Muscle layer of colon (tissue), 2 donors: ENCODE measurements around the gene THADA.
"Not testable (repeated sequence)": the region's sequence is repeated elsewhere in the genome, so short reads cannot be mapped to it uniquely, and the experiment has no call there.

Experiments used
- H3K27ac ChIP-seq: one replicate; pipeline ENCODE4 v1.7.0; 2013; ENCODE audit warnings: low read depth, mild to moderate bottlenecking, low read length, moderate library complexity
- H3K27me3 ChIP-seq, 2 donors: one replicate each; pipeline ENCODE4 v1.7.0; 2013; ENCODE audit warnings: low read length in 2 of 2, mild to moderate bottlenecking in 2 of 2; ENCODE audit not compliant: insufficient read depth in 2 of 2, control insufficient read depth in 1 of 2
- H3K36me3 ChIP-seq: one replicate; pipeline ENCODE4 v1.7.0; 2013; ENCODE audit warnings: mild to moderate bottlenecking, low read length; ENCODE audit not compliant: insufficient read depth
- H3K4me1 ChIP-seq: one replicate; pipeline ENCODE4 v1.7.0; 2013; ENCODE audit warnings: mild to moderate bottlenecking, low read length; ENCODE audit not compliant: insufficient read depth
- H3K4me3 ChIP-seq, 2 donors: one replicate each; pipeline ENCODE4 v1.7.0; 2013; ENCODE audit warnings: low read length in 2 of 2, low read depth in 1 of 2, mild to moderate bottlenecking in 1 of 2, moderate library complexity in 1 of 2
- H3K9ac ChIP-seq: one replicate; pipeline ENCODE4 v1.7.0; 2013; ENCODE audit warnings: low read length
- H3K9me3 ChIP-seq: one replicate; pipeline ENCODE4 v1.7.0; 2013; ENCODE audit warnings: mild to moderate bottlenecking, low read length
- donor health status: abdominal sarcoma.
- donor health status: Adenocarcinoma of cecum.

Gene THADA, protein sequence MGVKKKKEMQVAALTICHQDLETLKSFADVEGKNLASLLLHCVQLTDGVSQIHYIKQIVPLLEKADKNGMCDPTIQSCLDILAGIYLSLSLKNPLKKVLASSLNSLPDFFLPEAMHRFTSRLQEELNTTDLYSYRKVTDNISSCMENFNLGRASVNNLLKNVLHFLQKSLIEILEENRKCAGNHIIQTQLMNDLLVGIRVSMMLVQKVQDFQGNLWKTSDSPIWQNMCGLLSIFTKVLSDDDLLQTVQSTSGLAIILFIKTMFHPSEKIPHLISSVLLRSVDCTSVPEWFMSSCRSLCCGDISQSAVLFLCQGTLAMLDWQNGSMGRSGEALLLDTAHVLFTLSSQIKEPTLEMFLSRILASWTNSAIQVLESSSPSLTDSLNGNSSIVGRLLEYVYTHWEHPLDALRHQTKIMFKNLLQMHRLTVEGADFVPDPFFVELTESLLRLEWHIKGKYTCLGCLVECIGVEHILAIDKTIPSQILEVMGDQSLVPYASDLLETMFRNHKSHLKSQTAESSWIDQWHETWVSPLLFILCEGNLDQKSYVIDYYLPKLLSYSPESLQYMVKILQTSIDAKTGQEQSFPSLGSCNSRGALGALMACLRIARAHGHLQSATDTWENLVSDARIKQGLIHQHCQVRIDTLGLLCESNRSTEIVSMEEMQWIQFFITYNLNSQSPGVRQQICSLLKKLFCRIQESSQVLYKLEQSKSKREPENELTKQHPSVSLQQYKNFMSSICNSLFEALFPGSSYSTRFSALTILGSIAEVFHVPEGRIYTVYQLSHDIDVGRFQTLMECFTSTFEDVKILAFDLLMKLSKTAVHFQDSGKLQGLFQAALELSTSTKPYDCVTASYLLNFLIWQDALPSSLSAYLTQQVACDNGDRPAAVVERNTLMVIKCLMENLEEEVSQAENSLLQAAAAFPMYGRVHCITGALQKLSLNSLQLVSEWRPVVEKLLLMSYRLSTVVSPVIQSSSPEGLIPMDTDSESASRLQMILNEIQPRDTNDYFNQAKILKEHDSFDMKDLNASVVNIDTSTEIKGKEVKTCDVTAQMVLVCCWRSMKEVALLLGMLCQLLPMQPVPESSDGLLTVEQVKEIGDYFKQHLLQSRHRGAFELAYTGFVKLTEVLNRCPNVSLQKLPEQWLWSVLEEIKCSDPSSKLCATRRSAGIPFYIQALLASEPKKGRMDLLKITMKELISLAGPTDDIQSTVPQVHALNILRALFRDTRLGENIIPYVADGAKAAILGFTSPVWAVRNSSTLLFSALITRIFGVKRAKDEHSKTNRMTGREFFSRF (N-terminal part only)

DNA sequence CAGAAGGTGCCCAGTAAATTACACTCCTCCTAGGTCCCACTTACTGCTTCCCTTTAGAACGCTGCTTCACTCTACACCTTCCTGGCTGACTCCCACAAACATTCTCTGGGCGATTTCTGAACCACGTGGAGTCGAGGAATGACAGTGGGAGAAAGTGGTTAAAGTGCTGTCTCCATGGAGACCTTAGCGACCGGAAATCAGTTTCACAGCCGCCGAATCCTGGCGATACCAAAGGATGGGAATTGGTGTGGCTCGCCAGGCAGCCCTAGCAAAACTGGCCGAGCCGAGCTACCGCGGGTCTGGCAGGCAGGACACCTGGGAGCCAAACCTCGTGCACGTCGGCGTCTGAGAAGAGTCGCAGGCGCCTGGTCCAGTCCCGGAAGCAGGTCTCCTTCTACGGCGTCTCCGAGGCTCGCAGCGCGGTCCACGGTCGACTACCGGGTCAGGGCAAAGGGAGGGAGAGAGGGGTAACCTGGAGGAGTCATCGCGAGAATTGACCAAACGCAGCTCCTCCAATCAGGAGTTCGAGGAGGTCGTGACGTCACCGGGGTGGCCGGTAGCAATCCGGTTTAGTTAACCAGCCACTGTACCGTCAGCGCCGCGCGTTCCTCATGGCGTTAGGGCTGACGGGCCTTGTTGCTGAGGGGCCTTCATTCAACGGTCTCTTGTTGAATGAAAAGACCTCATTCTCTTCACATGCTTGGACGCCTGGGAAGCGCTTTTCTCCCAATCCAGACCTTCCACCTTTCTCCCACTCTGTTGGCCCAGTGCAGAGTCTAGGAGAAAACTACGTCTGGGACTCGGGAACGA, at the start of gene THADA:
TSS of gene THADA (minus strand) at position 436 of the 810 bp plus-strand sequence. CDS start 3,646 bp downstream, outside the sequence.
- H3K9ac ChIP-seq: peak within 1 kb of the TSS; percentile 99
- peak within 1 kb of the TSS; percentile 93 to 98 for H3K4me3 ChIP-seq
- H3K27ac ChIP-seq: peak within 1 kb of the TSS; percentile 99
- H3K27me3 ChIP-seq: no peaks in the 10 kb centered on the region
- no peaks in the 10 kb centered on the region for H3K36me3 ChIP-seq
- peaks cover 13% of the 10 kb centered on the region for H3K4me1 ChIP-seq
- no peaks in the 10 kb centered on the region for H3K9me3 ChIP-seq

- no peaks in the 10 kb centered on the region for H3K4me1 ChIP-seq
- no peak overlapping the region for H3K9ac ChIP-seq
- no peak overlapping the region for H3K27ac ChIP-seq
- H3K4me3 ChIP-seq: no peak overlapping the region
- H3K9me3 ChIP-seq: no peaks in the 10 kb centered on the region
- no peaks in the 10 kb centered on the region for H3K27me3 ChIP-seq
- no peaks in the 10 kb centered on the region for H3K36me3 ChIP-seq
Measured at GRCh38 chr2:43643680-43644079, 47.8 kb upstream of the THADA start.

DNA sequence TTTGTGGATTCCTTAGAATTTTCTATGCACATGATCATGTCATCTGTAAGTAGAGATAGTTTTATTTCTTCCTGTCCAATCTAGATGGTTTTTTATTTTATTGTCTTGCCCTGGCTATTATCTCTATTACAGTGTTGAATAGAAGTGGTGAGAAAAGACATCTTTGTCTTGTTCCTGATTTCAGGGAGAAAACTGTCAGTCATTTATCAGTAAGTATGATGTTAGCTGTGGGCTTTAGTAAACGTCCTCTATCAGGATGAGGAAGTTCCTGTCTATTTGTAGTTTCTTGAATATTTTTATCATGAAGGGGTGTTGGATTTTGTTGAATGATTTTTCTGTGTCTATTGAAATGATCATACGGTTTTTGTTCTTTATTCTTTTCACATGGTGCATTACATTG, 46.5 kb upstream of the THADA start:
- Histone ChIP-seq H3K4me1 (no peaks in the 10 kb centered on the region), H3K27me3 (no peaks in the 10 kb centered on the region), H3K27ac (no peak overlapping the region), H3K36me3 (no peaks in the 10 kb centered on the region), H3K4me3 (no peak overlapping the region), H3K9ac (no peak overlapping the region), H3K9me3 (no peaks in the 10 kb centered on the region)

DNA sequence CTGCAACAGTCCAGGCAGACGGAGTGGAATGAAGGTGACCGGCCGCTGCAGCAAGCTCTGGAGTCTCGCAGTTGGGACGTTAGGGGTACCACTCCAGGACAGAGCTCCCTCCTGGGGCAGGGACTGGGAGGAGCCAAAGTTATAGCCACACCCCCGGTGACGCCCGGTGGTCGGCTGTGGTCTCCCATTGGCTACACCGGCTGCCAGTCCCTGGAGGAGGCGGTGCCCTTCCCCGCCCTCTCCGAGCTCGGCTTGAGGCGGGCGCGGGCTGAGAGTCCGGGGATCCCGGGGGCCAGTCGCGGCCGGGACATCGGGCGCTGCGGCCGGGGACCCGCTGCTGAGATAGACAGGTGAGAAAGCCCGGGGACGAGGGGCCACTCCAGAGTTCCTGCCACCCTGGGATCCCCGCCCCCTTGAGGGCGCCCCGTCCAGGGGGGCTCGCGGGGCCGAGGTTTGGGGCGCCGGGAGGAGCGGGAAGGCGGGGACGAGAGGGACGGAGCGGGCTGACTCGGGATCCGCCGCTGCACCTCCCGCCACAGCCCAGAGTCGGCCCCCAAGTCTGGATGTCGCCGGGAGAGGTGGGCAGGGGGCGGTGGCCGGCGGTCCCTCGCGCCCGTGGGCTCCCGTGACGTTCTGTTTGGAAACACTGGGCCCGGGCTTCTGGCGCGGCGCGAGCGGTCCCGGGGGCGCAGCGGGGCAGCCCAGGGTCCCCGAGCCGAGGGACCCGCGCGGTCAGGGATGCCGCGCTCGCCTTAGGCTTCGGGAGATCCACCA, 41.4 kb upstream of the THADA start, which contains the start of gene PLEKHH2:
TSS of gene PLEKHH2 (plus strand) at position 231 of the 774 bp plus-strand sequence. CDS start 7,414 bp downstream, outside the sequence.
- peak within 1 kb of the TSS; percentile 91 for H3K9ac ChIP-seq
- peak within 1 kb of the TSS; percentile 74 for H3K27ac ChIP-seq
- H3K27me3 ChIP-seq: peaks cover 5 to 6% of the 10 kb centered on the region in 2 donors
- no peaks in the 10 kb centered on the region for H3K36me3 ChIP-seq
- no peaks in the 10 kb centered on the region for H3K9me3 ChIP-seq
- peak within 1 kb of the TSS; percentile 87 to 97 for H3K4me3 ChIP-seq
- peaks cover 4% of the 10 kb centered on the region for H3K4me1 ChIP-seq

- H3K9ac ChIP-seq: no peak overlapping the region
Measured at GRCh38 chr2:43636621-43637020, 40.8 kb upstream of the THADA start.

DNA sequence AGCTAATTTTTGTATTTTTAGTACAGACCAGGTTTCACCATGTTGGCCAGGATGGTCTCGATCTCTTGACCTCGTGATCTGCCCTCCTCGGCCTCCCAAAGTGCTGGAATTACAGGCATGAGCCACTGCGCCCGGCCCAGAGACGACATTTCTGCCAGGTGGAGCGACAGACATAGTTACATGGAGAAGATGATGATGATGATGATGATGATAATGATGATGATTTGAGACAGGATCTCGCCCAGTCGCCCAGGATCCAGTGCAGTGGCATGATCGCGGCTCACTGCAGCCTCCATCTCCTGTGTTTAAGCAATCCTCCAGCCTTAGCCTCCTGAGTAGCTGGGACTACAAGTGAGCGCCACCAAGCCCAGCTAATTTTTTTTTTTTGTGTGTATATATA, 40.3 kb upstream of the THADA start:
- not testable (repeated sequence) for H3K4me1 ChIP-seq, H3K9me3 ChIP-seq, H3K27ac ChIP-seq, H3K9ac ChIP-seq, H3K4me3 ChIP-seq, H3K36me3 ChIP-seq, H3K27me3 ChIP-seq

More at GRCh38 chr2:43636621-43637020, 40.8 kb upstream of the THADA start:
- H3K27me3 ChIP-seq: peaks cover 5 to 6% of the 10 kb centered on the region in 2 donors
- H3K4me1 ChIP-seq: peaks cover 4% of the 10 kb centered on the region
- peak overlapping the region; percentile 87 to 97 for H3K4me3 ChIP-seq
- no peaks in the 10 kb centered on the region for H3K9me3 ChIP-seq
- peak overlapping the region; percentile 74 for H3K27ac ChIP-seq
- H3K36me3 ChIP-seq: no peaks in the 10 kb centered on the region

GRCh38 chr2:43634604-43635306, 38.9 kb upstream of the THADA start:
- no peak overlapping the region for H3K27ac ChIP-seq
- no peaks in the 10 kb centered on the region for H3K36me3 ChIP-seq
- peaks cover 5 to 6% of the 10 kb centered on the region in 2 donors for H3K27me3 ChIP-seq
- no peak overlapping the region for H3K9ac ChIP-seq
- H3K9me3 ChIP-seq: no peaks in the 10 kb centered on the region
- no peak overlapping the region for H3K4me3 ChIP-seq
- peaks cover 4% of the 10 kb centered on the region for H3K4me1 ChIP-seq

GRCh38 chr2:43631618-43632317, 35.9 kb upstream of the THADA start:
- H3K9ac ChIP-seq: no peak overlapping the region
- peaks cover 3% of the 10 kb centered on the region for H3K4me1 ChIP-seq
- no peak overlapping the region for H3K4me3 ChIP-seq
- H3K27ac ChIP-seq: no peak overlapping the region
- peaks cover 5 to 6% of the 10 kb centered on the region in 2 donors for H3K27me3 ChIP-seq
- no peaks in the 10 kb centered on the region for H3K36me3 ChIP-seq
- H3K9me3 ChIP-seq: no peaks in the 10 kb centered on the region

DNA sequence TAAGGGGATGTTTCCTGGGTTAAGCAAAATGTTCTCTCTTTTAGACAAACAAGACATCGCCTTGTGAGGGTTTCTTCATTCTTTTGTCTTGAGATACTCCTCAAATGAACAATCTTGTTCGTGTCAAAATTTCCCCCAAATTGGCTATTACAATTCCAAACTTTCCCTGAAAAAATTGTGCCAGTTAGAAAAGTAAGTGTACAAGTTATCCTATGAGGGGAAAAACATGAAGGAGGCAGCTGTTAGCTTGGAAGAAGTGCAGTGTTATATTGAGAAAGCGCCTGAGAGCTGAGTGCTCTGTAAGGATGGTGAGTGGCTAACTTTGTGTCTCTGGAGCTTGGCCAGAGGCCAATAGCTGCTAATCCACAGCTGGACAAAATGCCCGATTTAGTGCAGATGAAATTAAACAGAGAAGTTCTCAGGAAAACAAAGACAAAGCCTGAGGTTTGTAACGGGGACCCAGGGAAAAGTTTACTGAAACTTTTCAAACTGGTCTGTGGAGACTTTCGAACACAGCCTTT, 27.2 kb upstream of the THADA start:
- Histone ChIP-seq H3K9me3 (no peaks in the 10 kb centered on the region), H3K36me3 (no peaks in the 10 kb centered on the region), H3K27ac (no peak overlapping the region), H3K9ac (no peak overlapping the region), H3K4me1 (no peaks in the 10 kb centered on the region), H3K4me3 (no peak overlapping the region), H3K27me3 (no peaks in the 10 kb centered on the region)
